SK-N-MC (cell line): ENCODE data around the gene RGS16.

Experiments
- DNase-seq: peaks from one replicate; pipeline ENCODE4 v3.0.0-alpha.2; 2011; ENCODE audit warnings: low read depth, low spot score
- H3K27ac ChIP-seq: fragments of 200-600 bp; sonication (generic); 2 replicates; pipeline ENCODE4 v1.5.1; 2016; ENCODE audit warnings: mixed run types
- H3K36me3 ChIP-seq: fragments of 200-600 bp; sonication (generic); 2 replicates; pipeline ENCODE4 v1.6.1; 2017; ENCODE audit warnings: antibody characterized with exemption, low read length, mixed read lengths; ENCODE audit not compliant: insufficient read depth
- H3K4me3 ChIP-seq: fragments of 200-600 bp; sonication (generic); 2 replicates; pipeline ENCODE4 v1.5.1; 2016
- H3K9ac ChIP-seq: fragments of 200-600 bp; sonication (generic); 2 replicates; pipeline ENCODE4 v1.8.0; 2017; ENCODE audit warnings: mixed run types, mixed read lengths; ENCODE audit not compliant: insufficient read length
- H3K9me3 ChIP-seq: fragments of 200-600 bp; sonication (generic); 2 replicates; pipeline ENCODE4 v1.6.1; 2017; ENCODE audit warnings: low read depth, mild to moderate bottlenecking, antibody characterized with exemption, low read length, moderate library complexity, mixed read lengths
- EZH2 ChIP-seq: fragments of 200-600 bp; sonication (generic); IDR thresholded peaks from one replicate; pipeline ENCODE4 v1.6.1; 2017; ENCODE audit warnings: antibody characterized with exemption
- FOXP2 ChIP-seq: optimal IDR thresholded peaks from 2 replicates; pipeline ENCODE3; 2011; ENCODE audit warnings: mild to moderate bottlenecking, moderate library complexity; ENCODE audit not compliant: insufficient read depth; ENCODE audit errors: extremely low read length, control extremely low read depth
- POLR2AphosphoS5 ChIP-seq: IDR thresholded peaks from 2 replicates; pipeline ENCODE4 v1.6.1; 2012; ENCODE audit warnings: mild to moderate bottlenecking, low read depth, low read length, borderline replicate concordance

Gene RGS16

DNA sequence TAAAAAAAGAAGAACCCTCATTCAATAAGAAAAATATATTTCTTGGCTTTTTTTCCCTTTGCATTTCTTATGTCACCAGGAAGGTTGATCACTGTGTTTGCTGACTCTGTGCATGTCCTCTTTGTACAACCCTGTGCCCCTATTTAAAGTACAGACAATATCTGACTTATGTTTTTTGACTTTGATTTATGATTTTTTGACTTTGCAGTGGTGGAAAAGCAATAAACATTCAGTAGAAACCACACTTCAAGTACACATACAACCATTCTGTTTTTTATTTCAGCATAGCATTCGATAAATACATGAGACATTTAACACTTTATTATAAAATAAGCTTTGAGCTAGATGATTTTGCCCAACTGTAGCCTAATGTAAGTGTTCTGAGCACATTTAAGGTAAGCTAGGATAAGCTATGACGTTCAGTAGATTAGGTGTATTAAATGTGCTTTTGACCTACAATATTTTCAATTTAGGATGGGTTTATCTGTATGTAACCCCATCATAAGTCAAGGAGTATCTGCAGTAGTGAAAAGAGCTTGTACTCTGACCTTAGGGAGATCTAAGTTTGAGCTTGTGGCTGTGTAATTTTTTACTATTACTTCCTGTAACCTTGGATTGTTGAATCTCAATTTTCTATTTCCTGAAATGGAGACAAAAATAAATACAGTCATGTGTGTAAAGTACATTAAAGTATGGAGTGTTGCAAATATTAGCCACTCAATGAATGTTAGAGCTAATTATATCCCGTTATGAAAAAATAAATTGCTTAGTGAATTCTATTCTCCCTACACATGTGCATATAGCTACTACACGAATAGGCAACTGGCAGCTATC lies 16.3 kb downstream of the RGS16 start:
- TF ChIP-seq FOXP2 (no peak), POLR2AphosphoS5 (no peak), EZH2 (no peak)
- Histone ChIP-seq H3K36me3 (no peaks in the 10 kb centered on the region), H3K9me3 (no peaks in the 10 kb centered on the region; the same call in 1 of the 2 replicates), H3K27ac (no peak overlapping the region), H3K9ac (no peak overlapping the region), H3K4me3 (peak overlapping the region; percentile 76)
- no peak for DNase-seq

DNA sequence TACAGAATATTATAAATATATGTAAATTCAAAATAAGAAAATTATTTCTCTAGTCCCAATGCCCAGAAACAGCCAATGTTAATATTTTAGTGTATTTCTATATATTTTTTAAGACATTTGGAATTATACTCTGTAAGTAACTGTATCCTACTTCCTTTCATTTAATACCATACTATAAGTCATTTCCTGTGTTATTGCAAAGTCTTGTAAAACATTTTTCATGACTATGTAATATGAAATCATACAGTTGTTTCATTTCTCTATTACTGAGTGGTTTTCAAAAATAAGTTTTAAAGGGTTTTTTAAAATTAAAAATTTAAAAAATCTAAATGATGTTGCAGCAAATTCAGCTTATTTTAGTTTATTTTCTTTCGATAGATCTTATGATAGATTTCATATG lies 17.1 kb downstream of the RGS16 start:
- Histone ChIP-seq H3K36me3 (no peaks in the 10 kb centered on the region), H3K9ac (no peak overlapping the region), H3K27ac (no peak overlapping the region), H3K9me3 (no peaks in the 10 kb centered on the region; the same call in 1 of the 2 replicates), H3K4me3 (no peak overlapping the region)
- no peak for DNase-seq
- TF ChIP-seq EZH2 (no peak), FOXP2 (no peak), POLR2AphosphoS5 (no peak)

DNA sequence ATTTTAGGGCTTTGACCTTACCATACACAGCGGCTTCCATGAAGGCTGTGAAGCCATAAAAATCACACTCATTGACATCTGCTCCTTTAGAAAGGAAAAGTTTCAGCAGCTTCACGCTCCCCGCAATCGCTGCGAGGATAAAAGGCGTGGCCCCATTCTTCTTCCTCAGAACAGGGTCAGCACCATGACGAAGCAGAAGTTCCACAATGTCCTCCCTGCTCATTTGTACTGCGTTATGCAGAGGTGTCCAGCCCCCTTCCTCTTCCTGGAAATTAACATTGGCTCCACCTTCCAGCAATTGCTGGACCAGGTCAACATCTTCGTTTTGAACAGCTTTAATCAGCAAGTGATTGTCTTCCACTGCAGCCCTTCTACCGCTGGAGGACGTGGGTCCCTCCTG lies 17.8 kb downstream of the RGS16 start:
- Histone ChIP-seq H3K9me3 (no peaks in the 10 kb centered on the region; the same call in 1 of the 2 replicates), H3K4me3 (no peak overlapping the region), H3K9ac (no peak overlapping the region), H3K36me3 (no peaks in the 10 kb centered on the region), H3K27ac (no peak overlapping the region)
- DNase-seq, result no peak
- no peak for TF ChIP-seq FOXP2
- TF ChIP-seq POLR2AphosphoS5, result no peak
- no peak for TF ChIP-seq EZH2

DNA sequence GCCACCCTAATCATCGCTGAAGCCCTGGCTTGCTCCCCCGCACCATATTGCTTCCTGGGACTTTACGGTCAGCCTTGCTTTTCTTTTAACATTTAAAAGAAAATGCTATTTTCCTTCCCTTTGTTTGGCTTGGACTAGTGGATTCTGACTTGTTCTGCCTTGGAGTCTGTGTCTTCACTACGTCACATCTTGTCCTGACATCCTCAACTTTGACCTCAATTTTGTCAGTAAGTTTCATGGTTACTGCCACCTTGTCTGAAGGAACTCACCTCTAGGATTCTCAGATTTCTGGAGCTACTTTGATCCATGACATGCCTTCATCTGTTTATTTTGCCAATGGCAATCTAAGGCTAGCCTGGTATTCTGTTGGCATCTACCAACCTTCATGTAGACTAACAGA lies 19.4 kb downstream of the RGS16 start:
- no peak for TF ChIP-seq EZH2
- TF ChIP-seq POLR2AphosphoS5, result no peak
- TF ChIP-seq FOXP2, result no peak
- no peak overlapping the region for H3K4me3 ChIP-seq
- H3K9ac ChIP-seq, result no peak overlapping the region
- H3K9me3 ChIP-seq, result no peaks in the 10 kb centered on the region; the same call in 1 of the 2 replicates
- DNase-seq, result no peak
- H3K36me3 ChIP-seq, result no peaks in the 10 kb centered on the region
- no peak overlapping the region for H3K27ac ChIP-seq

DNA sequence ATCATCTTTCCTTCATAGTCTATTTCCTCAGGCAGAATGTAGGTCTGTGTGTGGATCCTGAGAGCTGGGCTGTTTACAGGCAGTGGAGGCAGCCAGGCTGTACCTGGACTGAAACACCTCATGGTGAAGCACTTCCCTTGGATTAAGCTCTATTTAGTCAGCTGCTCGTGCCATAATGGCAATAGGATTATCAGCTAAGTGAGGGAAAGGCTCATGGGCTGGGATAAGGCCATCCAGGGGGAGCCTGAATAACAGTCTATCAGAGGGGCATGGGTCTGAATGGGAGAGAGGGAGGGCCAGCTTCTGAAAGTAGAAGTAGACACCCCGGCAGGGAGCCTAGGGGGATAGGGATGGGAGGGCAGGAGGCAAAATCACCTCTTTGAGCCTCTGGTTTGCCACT lies 23.5 kb downstream of the RGS16 start:
- no peak for TF ChIP-seq POLR2AphosphoS5
- no peak overlapping the region for H3K27ac ChIP-seq
- H3K36me3 ChIP-seq, result no peaks in the 10 kb centered on the region
- H3K9ac ChIP-seq, result no peak overlapping the region
- no peak overlapping the region for H3K4me3 ChIP-seq
- H3K9me3 ChIP-seq, result no peaks in the 10 kb centered on the region
- DNase-seq, result no peak

DNA sequence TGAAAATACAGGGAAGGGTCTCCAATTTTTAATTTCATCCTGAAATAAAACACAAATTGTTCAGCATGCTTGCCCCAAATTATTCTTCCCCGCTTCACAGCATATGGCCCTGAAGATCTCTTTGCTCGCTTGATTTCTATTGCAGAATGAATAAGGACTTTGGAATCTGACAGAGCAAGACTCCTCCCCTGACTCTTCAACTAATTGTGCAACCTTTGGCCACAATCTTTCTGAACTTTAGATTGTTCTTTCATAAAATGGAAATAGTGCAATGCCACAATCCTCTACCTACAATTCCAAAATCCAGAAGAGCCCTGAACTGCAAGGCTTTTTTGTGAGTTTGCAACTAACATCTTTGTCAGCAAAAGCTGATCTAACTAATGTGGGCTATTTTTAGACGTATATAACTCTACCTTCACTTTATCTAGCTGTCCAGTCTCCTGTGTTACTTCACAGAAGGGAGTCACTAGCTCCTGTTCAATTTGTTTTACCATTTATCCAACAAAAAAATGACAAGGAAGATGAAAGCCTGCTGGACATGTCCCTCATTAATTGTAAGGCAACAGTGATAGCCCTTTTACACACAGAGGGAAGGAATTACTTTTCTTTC lies 28.5 kb downstream of the RGS16 start:
- no peak for TF ChIP-seq EZH2
- no peak for TF ChIP-seq POLR2AphosphoS5
- no peak for DNase-seq
- Histone ChIP-seq H3K27ac (no peak overlapping the region), H3K9ac (no peak overlapping the region), H3K36me3 (no peaks in the 10 kb centered on the region), H3K4me3 (no peak overlapping the region), H3K9me3 (no peaks in the 10 kb centered on the region)

DNA sequence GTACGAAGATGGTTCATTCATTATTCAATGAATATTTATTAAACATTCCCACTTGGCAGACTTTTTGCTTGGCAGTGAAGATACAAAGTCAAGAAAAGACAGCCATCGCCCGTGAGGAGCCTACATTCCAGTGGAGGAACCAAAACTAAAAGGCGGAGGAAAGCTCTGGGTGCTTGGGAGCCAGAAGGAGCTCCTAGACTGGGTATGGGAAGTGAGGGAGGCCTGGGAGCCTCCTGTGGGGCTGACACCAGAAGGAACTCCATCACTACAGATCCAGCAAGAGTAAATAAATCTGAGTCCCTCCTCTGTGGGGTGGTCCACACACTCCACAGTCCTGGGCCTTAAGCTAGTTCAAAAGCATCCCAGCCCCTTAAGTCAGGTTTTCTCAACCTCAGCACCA lies 30.0 kb downstream of the RGS16 start:
- H3K4me3 ChIP-seq, result no peak overlapping the region
- no peaks in the 10 kb centered on the region for H3K36me3 ChIP-seq
- no peak overlapping the region for H3K27ac ChIP-seq
- DNase-seq, result no peak
- H3K9me3 ChIP-seq, result no peaks in the 10 kb centered on the region
- H3K9ac ChIP-seq, result no peak overlapping the region
- no peak for TF ChIP-seq EZH2
- no peak for TF ChIP-seq FOXP2
- no peak for TF ChIP-seq POLR2AphosphoS5

DNA sequence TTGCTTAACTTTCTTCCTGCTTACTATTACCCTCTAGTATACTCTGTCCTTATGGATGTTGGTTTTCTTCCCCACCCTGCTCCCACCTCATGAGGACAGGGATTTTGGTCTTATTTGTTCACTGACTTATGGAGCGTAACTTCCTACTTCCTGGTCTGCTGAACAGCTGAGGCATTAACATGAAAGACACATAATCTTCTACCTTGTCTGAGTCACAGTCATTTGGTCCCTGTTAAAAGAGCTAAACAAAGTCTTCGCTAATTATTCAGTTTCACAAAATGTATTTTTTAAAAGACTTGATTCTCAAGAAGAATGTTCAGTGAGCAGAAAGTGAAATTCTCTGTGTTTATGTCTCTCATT lies 33.6 kb downstream of the RGS16 start:
- no peak for DNase-seq
- TF ChIP-seq EZH2 (no peak), POLR2AphosphoS5 (no peak), FOXP2 (no peak)
- Histone ChIP-seq H3K36me3 (no peaks in the 10 kb centered on the region), H3K9ac (no peak overlapping the region), H3K4me3 (no peak overlapping the region), H3K9me3 (no peaks in the 10 kb centered on the region), H3K27ac (no peak overlapping the region)

DNA sequence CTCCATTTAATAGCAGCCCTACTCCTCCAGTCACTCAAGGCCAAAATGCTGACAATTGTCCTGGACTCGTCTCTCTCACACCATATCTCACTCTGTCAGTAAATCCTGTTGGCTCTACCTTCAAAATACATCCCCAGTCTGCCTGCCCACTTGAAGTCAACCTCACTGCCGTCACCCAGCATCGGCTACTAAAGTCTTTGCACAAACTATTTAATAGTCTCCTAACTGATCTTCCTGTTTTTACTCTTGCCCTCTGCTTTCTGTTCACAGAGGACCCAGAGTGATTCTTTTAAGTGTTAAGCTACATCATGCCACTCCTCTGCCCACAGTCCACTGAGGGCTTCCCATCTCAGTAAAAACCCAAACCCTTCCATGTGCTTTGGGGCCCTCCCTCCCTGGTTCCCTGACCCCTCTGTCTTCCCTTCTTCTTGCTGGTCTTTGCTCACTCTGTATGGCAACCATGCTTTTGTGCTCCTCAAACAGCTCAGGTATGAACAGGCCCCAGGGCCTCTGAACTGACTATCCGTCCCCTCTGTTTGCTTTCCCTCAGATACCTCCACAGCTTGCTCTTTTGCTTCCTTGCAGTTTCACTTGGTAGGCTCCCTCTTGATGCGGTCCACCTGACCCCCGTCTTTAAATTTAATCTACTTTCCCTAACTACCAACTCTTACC lies 34.1 kb downstream of the RGS16 start:
- no peak for TF ChIP-seq POLR2AphosphoS5
- TF ChIP-seq EZH2, result no peak
- no peak for TF ChIP-seq FOXP2
- Histone ChIP-seq H3K36me3 (no peaks in the 10 kb centered on the region), H3K9ac (no peak overlapping the region), H3K27ac (no peak overlapping the region), H3K4me3 (no peak overlapping the region), H3K9me3 (no peaks in the 10 kb centered on the region)
- no peak for DNase-seq
